Left lobe of liver (tissue), 2 donors: ENCODE measurements around the gene IL17C. TPM values are rescaled to one million over a fixed set of nuclear protein-coding genes. Genes with fewer than 3 reads are reported as not detected.
A peak's percentile ranks its signal among the peaks of the same experiment; 100 is the strongest.

Source experiments
- ATAC-seq: fragments of 200-7000 bp; cut with Tn5 transposase; one replicate; pipeline ENCODE4 v1.9.1; 2020; ENCODE audit warnings: mild to moderate bottlenecking, moderate library complexity
- DNase-seq: peaks from one replicate; pipeline ENCODE4 v3.0.0-alpha.2; 2020; ENCODE audit warnings: low spot score
- total RNA-seq: library from RNA; stranded (reverse); gene quantifications from one replicate; pipeline ENCODE4 v1.2.1, GENCODE V29; 2021
- donor health status: DM: no; HTN: no; CAD: no; lungs with moderate emphysema.
- donor health status: DM: no; HTN: yes; CAD: no.

Gene IL17C
- not detected for total RNA-seq

- DNase-seq: no peak
- no peak for ATAC-seq
Measured at GRCh38 chr16:88638323-88639230, at the start of gene IL17C. Gene IL17C, plus strand, starts transcription at chr16:88638572. Its CDS starts 70 bp downstream, at chr16:88638642.

- ATAC-seq (no peak), DNase-seq (no peak)
Measured at GRCh38 chr16:88588754-88589153, 49.6 kb upstream of the IL17C start.

GRCh38 chr16:88589441-88589840 lies 48.9 kb upstream of the IL17C start:
- no peak for ATAC-seq
- no peak for DNase-seq

- ATAC-seq: no peak
- no peak for DNase-seq
Measured at GRCh38 chr16:88591577-88592021, 46.8 kb upstream of the IL17C start.

- DNase-seq (no peak), ATAC-seq (no peak)
Measured at GRCh38 chr16:88593061-88593460, 45.3 kb upstream of the IL17C start.

- DNase-seq (no peak), ATAC-seq (no peak)
Measured at GRCh38 chr16:88593489-88593888, 44.9 kb upstream of the IL17C start.

- DNase-seq (no peak), ATAC-seq (no peak)
Measured at GRCh38 chr16:88593910-88594309, 44.5 kb upstream of the IL17C start.

- DNase-seq (no peak), ATAC-seq (no peak)
Measured at GRCh38 chr16:88595101-88595500, 43.3 kb upstream of the IL17C start.

GRCh38 chr16:88595921-88596320 lies 42.5 kb upstream of the IL17C start:
- DNase-seq: no peak
- ATAC-seq: no peak

GRCh38 chr16:88596483-88596882 lies 41.9 kb upstream of the IL17C start:
- ATAC-seq: no peak
- DNase-seq: no peak

GRCh38 chr16:88597856-88598491 lies 40.4 kb upstream of the IL17C start:
- ATAC-seq (no peak), DNase-seq (no peak)

GRCh38 chr16:88599092-88599733 lies 39.2 kb upstream of the IL17C start:
- ATAC-seq (peak; percentile 19), DNase-seq (peak; percentile 70)

GRCh38 chr16:88599825-88600538 lies 38.4 kb upstream of the IL17C start:
- DNase-seq (no peak), ATAC-seq (no peak)

- ATAC-seq (no peak), DNase-seq (no peak)
Measured at GRCh38 chr16:88600539-88600896, 37.9 kb upstream of the IL17C start.

- ATAC-seq: peak; percentile 41
Measured at GRCh38 chr16:88601313-88602036, 36.9 kb upstream of the IL17C start.

GRCh38 chr16:88602091-88602490 lies 36.3 kb upstream of the IL17C start:
- ATAC-seq: peak; percentile 89
- DNase-seq: peak; percentile 97

More at GRCh38 chr16:88601313-88602036, 36.9 kb upstream of the IL17C start:
- no peak for DNase-seq

GRCh38 chr16:88605186-88606147 lies 32.9 kb upstream of the IL17C start:
- ATAC-seq (peak; percentile 13), DNase-seq (no peak)

GRCh38 chr16:88606148-88606757 lies 32.1 kb upstream of the IL17C start:
- ATAC-seq: no peak

GRCh38 chr16:88608076-88608475 lies 30.3 kb upstream of the IL17C start:
- DNase-seq (no peak), ATAC-seq (no peak)

More at GRCh38 chr16:88606148-88606757, 32.1 kb upstream of the IL17C start:
- DNase-seq: no peak
